Keratinocyte (primary cell): ENCODE results near the gene RRAGD. TPM values are rescaled to one million over a fixed set of nuclear protein-coding genes. Genes with fewer than 3 reads are reported as not detected.

Source experiments
- DNase-seq: peaks from one replicate; pipeline ENCODE4 v3.0.0-alpha.2; 2011; ENCODE audit warnings: low read depth, missing footprints, low spot score
- FAIRE-seq: peaks from 2 replicates; lab custom pipeline; 2011; peaks lifted over from hg19 to GRCh38; lab: Jason Lieb, UNC
- H2AFZ ChIP-seq: 2 replicates; pipeline ENCODE4 v1.6.0; 2012; ENCODE audit warnings: low read length, control low read depth, inconsistent platforms; ENCODE audit not compliant: control insufficient read depth
- H3K27ac ChIP-seq: 2 replicates; pipeline ENCODE4 v1.5.1; 2011; ENCODE audit warnings: low read length; ENCODE audit not compliant: control insufficient read depth, insufficient read depth
- H3K27me3 ChIP-seq: 3 replicates; pipeline ENCODE4 v1.6.0; 2011; ENCODE audit warnings: low read length; ENCODE audit not compliant: control insufficient read depth, insufficient read depth; ENCODE audit errors: extremely low read depth
- H3K36me3 ChIP-seq, 2 experiments: 2 replicates in 1 of 2; 3 replicates in 1 of 2; pipeline ENCODE4 v1.5.1; 2011; ENCODE audit warnings: low read length in 2 of 2, mild to moderate bottlenecking in 1 of 2; ENCODE audit not compliant: control insufficient read depth in 2 of 2, insufficient read depth in 2 of 2; ENCODE audit errors: extremely low read depth in 1 of 2
- H3K4me1 ChIP-seq: 3 replicates; pipeline ENCODE4 v1.5.1; 2011; ENCODE audit warnings: low read length; ENCODE audit not compliant: control insufficient read depth, insufficient read depth; ENCODE audit errors: extremely low read depth
- H3K4me2 ChIP-seq: 3 replicates; pipeline ENCODE4 v1.6.0; 2011; ENCODE audit warnings: low read depth, low read length; ENCODE audit not compliant: control insufficient read depth, insufficient read depth; ENCODE audit errors: extremely low read depth
- H3K4me3 ChIP-seq, 3 experiments: fragments of 200-600 bp in 1 of 3; sonication (generic) in 1 of 3; 2 replicates in 2 of 3; 3 replicates in 1 of 3; pipeline ENCODE4 v1.5.1; 2011 to 2016; ENCODE audit warnings: low read length in 3 of 3, mild to moderate bottlenecking in 3 of 3, control low read depth in 2 of 3, inconsistent platforms in 1 of 3, low read depth in 1 of 3, mixed read lengths in 1 of 3, mixed run types in 1 of 3, moderate library complexity in 1 of 3; ENCODE audit not compliant: control insufficient read depth in 2 of 3, insufficient read depth in 2 of 3; ENCODE audit errors: extremely low read depth in 1 of 3
- H3K79me2 ChIP-seq: 2 replicates; pipeline ENCODE4 v1.6.0; 2012; ENCODE audit warnings: low read length; ENCODE audit not compliant: control insufficient read depth, insufficient read depth
- H3K9ac ChIP-seq: 3 replicates; pipeline ENCODE4 v1.6.0; 2011; ENCODE audit warnings: low read length; ENCODE audit not compliant: control insufficient read depth, insufficient read depth; ENCODE audit errors: extremely low read depth
- H3K9me1 ChIP-seq: 3 replicates; pipeline ENCODE4 v1.6.0; 2011; ENCODE audit warnings: low read length; ENCODE audit not compliant: control insufficient read depth, insufficient read depth; ENCODE audit errors: extremely low read depth
- H3K9me3 ChIP-seq: 2 replicates; pipeline ENCODE4 v1.5.1; 2012; ENCODE audit warnings: low read depth, low read length; ENCODE audit not compliant: control insufficient read depth
- H4K20me1 ChIP-seq: 3 replicates; pipeline ENCODE4 v1.6.0; 2011; ENCODE audit warnings: low read length; ENCODE audit not compliant: control insufficient read depth, insufficient read depth; ENCODE audit errors: extremely low read depth
- CTCF ChIP-seq, 3 experiments: IDR thresholded peaks in 1 of 3; conservative IDR thresholded peaks in 1 of 3; optimal IDR thresholded peaks in 1 of 3; 2 replicates in 2 of 3; 3 replicates in 1 of 3; pipeline versions ENCODE3 to v1.5.1; 2011; ENCODE audit warnings: low read length in 3 of 3, mild to moderate bottlenecking in 3 of 3, moderate library complexity in 2 of 3, control low read depth in 1 of 3, inconsistent platforms in 1 of 3; ENCODE audit not compliant: insufficient read depth in 2 of 3; ENCODE audit errors: extremely low read depth in 1 of 3
- EZH2 ChIP-seq: IDR thresholded peaks from one replicate; pipeline ENCODE4 v1.6.1; 2012; ENCODE audit warnings: inconsistent platforms, mild to moderate bottlenecking, low read length, moderate library complexity
- dilution Hi-C: fragments of 300-500 bp; cut with MboI; formaldehyde crosslinking; loops from one replicate; pipeline ENCODE4 v1.7.0; 2020; ENCODE audit warnings: low sequenced_read_pairs; ENCODE audit not compliant: extremely low pct_ligation_motif_present
- polyA plus RNA-seq, 5 experiments: library from polyadenylated mRNA; depleted of rRNA in 3 of 5; stranded (reverse) in 3 of 5; stranded (forward) in 1 of 5; unstranded in 1 of 5; fragments of >200 nt; gene quantifications; 1 replicate in 1 of 5; 2 replicates in 3 of 5; 3 replicates in 1 of 5; pipeline versions ENCODE4 v1.2.1 to v1.2.3, GENCODE V29; 2011 to 2012; ENCODE audit warnings: missing spikeins in 2 of 5, low read depth in 1 of 5, low replicate concordance in 1 of 5

The RRAGD gene
- polyA plus RNA-seq, 1 donor (not counting 4 experiments of a cell fraction or from before 2014, with no cell fraction given), result 0.18 TPM

- no peak overlapping the region for H3K27ac ChIP-seq
- dilution Hi-C loops, result no loop called here
Measured at GRCh38 chr6:89385846-89386245, 26.2 kb downstream of the RRAGD start.

GRCh38 chr6:89385156-89385667, 26.9 kb downstream of the RRAGD start:
- dilution Hi-C loops, result no loop called here
- Histone ChIP-seq H3K9ac (no peak overlapping the region), H3K4me3 (no peak overlapping the region), H3K4me1 (peaks cover 9% of the 10 kb centered on the region), H4K20me1 (no peaks in the 10 kb centered on the region), H3K9me3 (no peaks in the 10 kb centered on the region), H3K27me3 (no peaks in the 10 kb centered on the region), H2AFZ (peak overlapping the region; percentile 45), H3K79me2 (no peaks in the 10 kb centered on the region), H3K9me1 (no peaks in the 10 kb centered on the region), H3K4me2 (peak overlapping the region; percentile 40), H3K27ac (no peak overlapping the region), H3K36me3 (no peaks in the 10 kb centered on the region)
- FAIRE-seq (peak; percentile 90), DNase-seq (peak; percentile 87)
- TF ChIP-seq CTCF (optimal IDR thresholded peaks at IDR 0.05 in 1 of 3, IDR thresholded peaks at IDR 0.05 in 1 of 3, conservative IDR thresholded peaks at IDR 0.05 in 1 of 3; ENCODE audit: extremely low read depth in 1 of 3, insufficient read depth in 2 of 3, low read length in 3 of 3), result no peak
- no peak for TF ChIP-seq EZH2

More at GRCh38 chr6:89385846-89386245, 26.2 kb downstream of the RRAGD start:
- FAIRE-seq (no peak), DNase-seq (no peak)
- H3K4me2 ChIP-seq, result peak overlapping the region; percentile 40
- no peaks in the 10 kb centered on the region for H4K20me1 ChIP-seq
- no peak overlapping the region for H3K9ac ChIP-seq
- H3K9me1 ChIP-seq, result no peaks in the 10 kb centered on the region
- no peaks in the 10 kb centered on the region for H3K79me2 ChIP-seq
- no peaks in the 10 kb centered on the region for H3K9me3 ChIP-seq
- TF ChIP-seq EZH2 (no peak), CTCF (optimal IDR thresholded peaks at IDR 0.05 in 1 of 3, IDR thresholded peaks at IDR 0.05 in 1 of 3, conservative IDR thresholded peaks at IDR 0.05 in 1 of 3; ENCODE audit: extremely low read depth in 1 of 3, insufficient read depth in 2 of 3, low read length in 3 of 3) (no peak)
- H3K27me3 ChIP-seq, result no peaks in the 10 kb centered on the region
- H3K4me1 ChIP-seq, result peaks cover 9% of the 10 kb centered on the region
- peak overlapping the region; percentile 45 for H2AFZ ChIP-seq
- no peaks in the 10 kb centered on the region for H3K36me3 ChIP-seq
- H3K4me3 ChIP-seq, result no peak overlapping the region
